GM12891 (cell line): ENCODE results near the gene MICALL2.

Source experiments
- PAX5 ChIP-seq: IDR thresholded peaks from 2 replicates; pipeline ENCODE4 v1.6.1; 2011; ENCODE audit warnings: low read length, moderate library complexity, mild to moderate bottlenecking; ENCODE audit not compliant: insufficient read depth, severe bottlenecking
- POLR2AphosphoS5 ChIP-seq: IDR thresholded peaks from 2 replicates; pipeline ENCODE4 v1.6.1; 2011; ENCODE audit warnings: low read depth, low read length, control low read depth

DNA sequence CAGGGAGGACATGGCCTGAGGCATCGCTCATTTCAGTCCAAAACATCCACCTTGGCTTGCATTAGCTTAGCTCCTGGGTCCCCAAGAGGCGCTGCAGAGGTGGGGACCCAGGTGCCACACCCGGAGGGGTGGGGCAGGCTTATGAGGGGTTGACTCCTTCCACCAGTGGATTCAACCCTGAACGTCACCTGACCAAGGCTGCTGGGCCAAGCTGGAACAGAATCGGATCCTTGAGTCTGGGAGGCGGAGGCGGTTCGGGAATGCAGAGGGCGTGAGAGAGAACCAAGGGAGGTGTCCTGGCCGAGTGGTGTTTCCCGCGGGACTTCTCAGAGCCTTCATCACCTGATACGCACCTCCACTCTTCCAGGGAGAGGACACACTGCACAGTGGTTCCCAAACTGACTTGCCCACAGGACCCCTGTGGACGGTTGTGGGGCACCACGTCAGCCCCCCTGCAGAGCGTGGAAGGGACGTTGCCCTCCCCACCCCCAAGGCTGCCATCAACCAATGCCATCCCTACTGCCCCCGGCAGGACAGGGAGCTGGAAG, 4.5 kb upstream of the MICALL2 start:
- TF ChIP-seq POLR2AphosphoS5, result no peak
- no peak for TF ChIP-seq PAX5
